Activated CD8-positive, alpha-beta T cell treated with anti-CD3 and anti-CD28 coated beads for 36 hours (primary cell): ENCODE data around the gene CRACDL. TPM values are rescaled to one million over a fixed set of nuclear protein-coding genes. Genes with fewer than 3 reads are reported as not detected.

Experiments used
- ATAC-seq: fragments of 200-7000 bp; cut with Tn5 transposase; one replicate; pipeline ENCODE4 v1.10.0; 2021; ENCODE audit warnings: mild to moderate bottlenecking, moderate library complexity
- CTCF ChIA-PET: fragments of 350-600 bp; sonication (Branson Sonifier 250); formaldehyde crosslinking; loops from one replicate; lab custom pipeline; 2021; ENCODE audit warnings: antibody characterized with exemption; lab: Charles Lee
- POLR2A ChIA-PET: fragments of 350-600 bp; sonication (Branson Sonifier 250); formaldehyde crosslinking; loops from one replicate; lab custom pipeline; 2021; ENCODE audit warnings: antibody characterized with exemption; lab: Charles Lee
- DNase-seq: peaks from one replicate; pipeline ENCODE4 v3.0.0-alpha.2; 2020
- H3K27ac Mint-ChIP-seq: one replicate; pipeline ENCODE4 v1.8.0; 2021; ENCODE audit warnings: mild to moderate bottlenecking, mixed read lengths
- H3K27me3 Mint-ChIP-seq: one replicate; pipeline ENCODE4 v1.8.0; 2021; ENCODE audit warnings: mixed read lengths
- H3K36me3 Mint-ChIP-seq: one replicate; pipeline ENCODE4 v1.8.0; 2021; ENCODE audit warnings: low read depth, mixed read lengths
- H3K4me1 Mint-ChIP-seq: one replicate; pipeline ENCODE4 v1.8.0; 2021; ENCODE audit warnings: low read depth, mixed read lengths
- H3K4me3 Mint-ChIP-seq: one replicate; pipeline ENCODE4 v1.8.0; 2021; ENCODE audit warnings: mild to moderate bottlenecking, moderate library complexity, mixed read lengths
- H3K9me3 Mint-ChIP-seq: one replicate; pipeline ENCODE4 v1.8.0; 2021; ENCODE audit warnings: mixed read lengths
- intact Hi-C: fragments of 100-400 bp; cut with micrococcal nuclease; formaldehyde crosslinking; loops from one replicate; pipeline ENCODE4 v1.10.0; 2022
- total RNA-seq, 2 experiments: library from RNA; stranded (reverse); gene quantifications; one replicate each; pipeline ENCODE4 v1.2.3, GENCODE V29; 2021
- TF ChIP-seq, protein P1 (sequence below): fragments of 200-600 bp; IDR thresholded peaks from one replicate; pipeline ENCODE4 v1.8.0; 2022; ENCODE audit warnings: antibody characterized with exemption, mild to moderate bottlenecking

The CRACDL gene
- total RNA-seq, 2 experiments from 2014 or later, result 0.09 to 0.38 TPM

DNA sequence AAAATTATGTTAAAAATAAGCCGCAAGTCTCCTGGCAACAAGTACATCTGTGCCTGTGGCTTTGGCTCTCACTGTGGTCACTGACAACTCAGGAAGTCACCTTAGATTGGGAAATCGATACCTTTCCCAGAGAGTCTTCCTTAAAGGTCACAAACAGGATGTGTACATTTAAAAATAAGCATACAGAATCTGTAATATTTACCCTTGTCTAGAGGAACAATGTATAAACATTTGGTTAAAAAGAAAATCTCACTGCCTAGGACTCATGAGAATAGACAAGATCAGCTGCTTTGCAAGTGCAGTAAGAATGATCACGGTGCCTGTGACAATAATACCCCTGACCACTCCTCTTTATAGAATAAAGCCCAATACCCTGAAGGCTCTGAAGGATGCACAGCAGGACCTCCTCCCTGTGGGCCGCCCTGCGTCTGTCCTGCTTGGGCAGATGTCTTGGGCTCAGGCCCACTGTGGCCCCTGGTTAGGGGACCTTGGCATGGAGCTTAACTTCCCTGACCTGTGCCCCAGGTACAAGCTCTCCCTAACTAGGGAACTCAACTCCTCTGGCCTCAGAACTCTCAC lies 107.1 kb downstream of the CRACDL start:
- intact Hi-C loops, result loop anchor here (5.0 kb wide), 1 partner anchor 57 kb away; no protein-coding TSS in a partner anchor
- POLR2A ChIA-PET, result interaction anchor here (0.6 to 1.1 kb wide), 4 partner anchors 14 to 124 kb away, joined by 3 to 4 read pairs (median 3); no protein-coding TSS in a partner anchor
- TF ChIP-seq, protein P1, sequence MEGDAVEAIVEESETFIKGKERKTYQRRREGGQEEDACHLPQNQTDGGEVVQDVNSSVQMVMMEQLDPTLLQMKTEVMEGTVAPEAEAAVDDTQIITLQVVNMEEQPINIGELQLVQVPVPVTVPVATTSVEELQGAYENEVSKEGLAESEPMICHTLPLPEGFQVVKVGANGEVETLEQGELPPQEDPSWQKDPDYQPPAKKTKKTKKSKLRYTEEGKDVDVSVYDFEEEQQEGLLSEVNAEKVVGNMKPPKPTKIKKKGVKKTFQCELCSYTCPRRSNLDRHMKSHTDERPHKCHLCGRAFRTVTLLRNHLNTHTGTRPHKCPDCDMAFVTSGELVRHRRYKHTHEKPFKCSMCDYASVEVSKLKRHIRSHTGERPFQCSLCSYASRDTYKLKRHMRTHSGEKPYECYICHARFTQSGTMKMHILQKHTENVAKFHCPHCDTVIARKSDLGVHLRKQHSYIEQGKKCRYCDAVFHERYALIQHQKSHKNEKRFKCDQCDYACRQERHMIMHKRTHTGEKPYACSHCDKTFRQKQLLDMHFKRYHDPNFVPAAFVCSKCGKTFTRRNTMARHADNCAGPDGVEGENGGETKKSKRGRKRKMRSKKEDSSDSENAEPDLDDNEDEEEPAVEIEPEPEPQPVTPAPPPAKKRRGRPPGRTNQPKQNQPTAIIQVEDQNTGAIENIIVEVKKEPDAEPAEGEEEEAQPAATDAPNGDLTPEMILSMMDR, result no peak
- no peak overlapping the region for H3K4me3 Mint-ChIP-seq
- DNase-seq (no peak), ATAC-seq (no peak)
- CTCF ChIA-PET, result interaction anchor here (1.1 to 3.3 kb wide), 4 partner anchors 10 to 194 kb away, joined by 3 to 13 read pairs (median 7); no protein-coding TSS in a partner anchor
- H3K4me1 Mint-ChIP-seq, result peaks cover 39% of the 10 kb centered on the region
- no peaks in the 10 kb centered on the region for H3K36me3 Mint-ChIP-seq
- H3K27me3 Mint-ChIP-seq, result no peaks in the 10 kb centered on the region
- peak overlapping the region; percentile 21 for H3K27ac Mint-ChIP-seq
- no peaks in the 10 kb centered on the region for H3K9me3 Mint-ChIP-seq

DNA sequence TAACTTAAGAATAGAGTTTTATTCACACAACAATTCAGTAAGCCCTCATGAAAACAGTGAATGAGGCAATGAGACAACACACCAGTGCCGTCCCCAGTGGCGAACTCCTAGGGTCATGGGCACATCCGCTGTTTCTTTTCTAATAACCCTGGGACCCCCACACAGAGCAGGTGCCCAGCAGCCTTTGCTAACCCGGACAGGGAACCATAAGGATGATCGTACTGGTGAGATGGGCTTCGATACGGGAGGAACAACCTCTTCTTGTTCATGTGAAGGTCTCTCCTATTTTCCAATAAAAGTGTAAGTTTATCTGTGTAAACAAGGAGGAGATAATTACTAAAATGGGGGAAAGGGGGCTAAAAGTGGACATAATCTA lies 107.7 kb downstream of the CRACDL start:
- Mint-ChIP-seq H3K9me3 (no peaks in the 10 kb centered on the region), H3K4me1 (peaks cover 38% of the 10 kb centered on the region), H3K27me3 (peaks cover under 1% of the 10 kb centered on the region), H3K4me3 (no peak overlapping the region), H3K36me3 (no peaks in the 10 kb centered on the region), H3K27ac (peak overlapping the region; percentile 42)
- intact Hi-C loops, result loop anchor here (5.0 kb wide), 1 partner anchor 56 kb away; no protein-coding TSS in a partner anchor
- ChIA-PET POLR2A (interaction anchor here (1.1 kb wide), 1 partner anchor 57 kb away, joined by 4 read pairs; no protein-coding TSS in a partner anchor), CTCF (interaction anchor here (1.6 to 3.3 kb wide), 3 partner anchors 9 to 193 kb away, joined by 6 to 13 read pairs (median 8); no protein-coding TSS in a partner anchor)
- DNase-seq (no peak), ATAC-seq (no peak)
- TF ChIP-seq, protein P1, result no peak

DNA sequence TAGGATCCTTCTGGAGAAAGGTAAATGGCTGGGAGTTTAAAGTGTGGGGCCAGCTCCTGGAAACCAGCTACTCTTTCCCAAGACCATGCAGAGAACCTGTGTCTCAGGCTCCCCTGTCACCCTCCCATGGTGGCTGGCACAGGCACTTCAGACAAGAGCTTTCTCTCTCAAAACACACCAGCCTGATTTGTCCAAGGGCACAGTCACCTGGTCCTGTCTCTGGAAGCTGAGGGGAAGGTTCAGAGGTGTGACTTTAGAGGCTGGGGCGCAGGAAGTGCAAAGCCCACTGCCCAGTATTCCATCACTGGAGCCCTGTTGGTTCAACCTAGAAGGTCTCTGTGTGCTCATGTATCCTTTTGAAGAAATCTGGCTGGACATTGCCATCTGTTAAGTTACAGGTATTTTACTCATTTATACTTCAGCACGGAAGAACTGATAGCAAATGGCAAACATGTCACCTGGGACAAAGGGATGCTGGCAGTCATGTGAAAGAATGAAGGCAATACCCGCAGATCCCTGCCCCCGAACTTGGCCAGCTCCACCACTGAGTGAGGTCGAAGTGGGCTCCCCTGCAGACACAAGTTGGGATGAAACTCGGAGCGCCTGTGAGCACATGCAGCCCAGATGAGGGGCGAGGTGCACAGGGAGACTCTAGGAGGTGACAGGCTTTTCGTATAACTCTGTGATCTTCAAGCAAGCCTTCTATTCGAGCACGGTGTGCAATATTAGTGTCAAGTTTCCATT lies 108.2 kb downstream of the CRACDL start:
- CTCF ChIA-PET, result interaction anchor here (3.3 kb wide), 1 partner anchor 178 kb away, joined by 13 read pairs; no protein-coding TSS in a partner anchor

GRCh38 chr2:98826856-98827255 lies 109.2 kb downstream of the CRACDL start:
- ATAC-seq (no peak), DNase-seq (no peak)
- POLR2A ChIA-PET, result interaction anchor here (1.0 kb wide), 1 partner anchor 173 kb away, joined by 3 read pairs; no protein-coding TSS in a partner anchor
- Mint-ChIP-seq H3K9me3 (no peaks in the 10 kb centered on the region), H3K4me1 (peaks cover 32% of the 10 kb centered on the region), H3K4me3 (no peak overlapping the region), H3K36me3 (no peaks in the 10 kb centered on the region), H3K27me3 (peaks cover 2% of the 10 kb centered on the region), H3K27ac (no peak overlapping the region)
- CTCF ChIA-PET, result interaction anchor here (1.0 to 3.3 kb wide), 2 partner anchors 12 to 177 kb away, joined by 4 to 13 read pairs; no protein-coding TSS in a partner anchor
- intact Hi-C loops, result loop anchor here (5.0 kb wide), 1 partner anchor 55 kb away; no protein-coding TSS in a partner anchor
- TF ChIP-seq, protein P1, result no peak

More for the DNA sequence above, 108.2 kb downstream of the CRACDL start:
- Mint-ChIP-seq H3K9me3 (no peaks in the 10 kb centered on the region), H3K4me3 (no peak overlapping the region), H3K27me3 (peaks cover 2% of the 10 kb centered on the region), H3K27ac (no peak overlapping the region), H3K36me3 (no peaks in the 10 kb centered on the region), H3K4me1 (peaks cover 34% of the 10 kb centered on the region)
- TF ChIP-seq, protein P1, result no peak
- ATAC-seq (no peak), DNase-seq (no peak)
- POLR2A ChIA-PET, result interaction anchor here (1.1 kb wide), 1 partner anchor 56 kb away, joined by 4 read pairs; no protein-coding TSS in a partner anchor
- intact Hi-C loops, result loop anchor here (5.0 kb wide), 1 partner anchor 55 kb away; no protein-coding TSS in a partner anchor
